Endothelial cell of umbilical vein (primary cell): ENCODE measurements around the gene PROB1. TPM values are rescaled to one million over a fixed set of nuclear protein-coding genes. Genes with fewer than 3 reads are reported as not detected.

Experiments used
- BruUV-seq: library from RNA; stranded (reverse); fragments of 400-500 nt; replicated peaks from 2 replicates; lab custom pipeline; 2021; lab: Mats Ljungman, UMichigan
- CTCF ChIA-PET: fragments of 300-600, 350-600 bp; sonication (Branson Sonifier 250); formaldehyde crosslinking; loops from one replicate; lab custom pipeline; 2021; ENCODE audit warnings: antibody characterized with exemption, inconsistent platforms; lab: Charles Lee
- POLR2A ChIA-PET: fragments of 300-600, 350-600 bp; sonication (Branson Sonifier 250); formaldehyde crosslinking; loops from one replicate; lab custom pipeline; 2021; ENCODE audit warnings: antibody characterized with exemption, inconsistent platforms; lab: Charles Lee
- DNase-seq: peaks from one replicate; pipeline ENCODE4 v3.0.0-alpha.2; 2011; ENCODE audit warnings: low read depth, low spot score
- FAIRE-seq: peaks from 2 replicates; lab custom pipeline; 2011; peaks lifted over from hg19 to GRCh38; lab: Jason Lieb, UNC
- H2AFZ ChIP-seq: 2 replicates; pipeline ENCODE4 v1.6.0; 2012; ENCODE audit warnings: low read depth, low read length, control low read depth, inconsistent platforms
- H3K27ac ChIP-seq: 2 replicates; pipeline ENCODE4 v1.5.1; 2011; ENCODE audit warnings: low read depth, mild to moderate bottlenecking, control low read depth, low read length, moderate library complexity; ENCODE audit not compliant: insufficient read depth
- H3K27me3 ChIP-seq, 2 experiments: 2 replicates each; pipeline versions ENCODE4 v1.6.0 to v1.6.1; 2011; ENCODE audit warnings: low read length in 2 of 2, mixed read lengths in 1 of 2; ENCODE audit not compliant: control insufficient read depth in 2 of 2, insufficient read depth in 2 of 2
- H3K36me3 ChIP-seq, 2 experiments: 2 replicates in 1 of 2; 3 replicates in 1 of 2; pipeline ENCODE4 v1.5.1; 2011; ENCODE audit warnings: low read length in 2 of 2, mild to moderate bottlenecking in 1 of 2, moderate library complexity in 1 of 2; ENCODE audit not compliant: control insufficient read depth in 2 of 2, insufficient read depth in 2 of 2; ENCODE audit errors: extremely low read depth in 1 of 2
- H3K4me1 ChIP-seq: 3 replicates; pipeline ENCODE4 v1.5.1; 2011; ENCODE audit warnings: mild to moderate bottlenecking, low read length; ENCODE audit not compliant: control insufficient read depth, insufficient read depth; ENCODE audit errors: extremely low read depth
- H3K4me2 ChIP-seq: 2 replicates; pipeline ENCODE4 v1.6.1; 2011; ENCODE audit warnings: low read length, control low read depth, mixed read lengths; ENCODE audit not compliant: insufficient read depth
- H3K4me3 ChIP-seq, 3 experiments: fragments of 200-600 bp in 1 of 3; sonication (generic), shearing (Covaris generic) in 1 of 3; replicated peaks in 1 of 3; 2 replicates each; pipeline ENCODE4 v1.5.1; 2011 to 2016; ENCODE audit warnings: control low read depth in 3 of 3, low read length in 3 of 3, mild to moderate bottlenecking in 2 of 3, inconsistent platforms in 1 of 3, low read depth in 1 of 3, moderate library complexity in 1 of 3; ENCODE audit not compliant: insufficient read depth in 1 of 3
- H3K79me2 ChIP-seq: 2 replicates; pipeline ENCODE4 v1.6.0; 2012; ENCODE audit warnings: low read length, inconsistent platforms; ENCODE audit not compliant: control insufficient read depth, insufficient read depth
- H3K9ac ChIP-seq: replicated peaks from 2 replicates; pipeline ENCODE3; 2011; ENCODE audit warnings: low read length, control low read depth; ENCODE audit not compliant: insufficient read depth; ENCODE audit errors: extremely low read depth
- H3K9me1 ChIP-seq: replicated peaks from 3 replicates; pipeline ENCODE4 v1.6.0; 2011; ENCODE audit warnings: mild to moderate bottlenecking, low read length; ENCODE audit not compliant: control insufficient read depth, insufficient read depth; ENCODE audit errors: extremely low read depth
- H3K9me3 ChIP-seq: replicated peaks from 2 replicates; pipeline ENCODE4 v1.5.1; 2012; ENCODE audit warnings: low read length, inconsistent platforms; ENCODE audit not compliant: control insufficient read depth, insufficient read depth
- H4K20me1 ChIP-seq: replicated peaks from 2 replicates; pipeline ENCODE3; 2011; ENCODE audit warnings: mild to moderate bottlenecking, low read length; ENCODE audit not compliant: control insufficient read depth, insufficient read depth; ENCODE audit errors: extremely low read depth
- EZH2 ChIP-seq: IDR thresholded peaks from 2 replicates; pipeline ENCODE4 v1.6.1; 2012; ENCODE audit warnings: borderline replicate concordance, low read depth, mild to moderate bottlenecking, moderate library complexity, low read length, inconsistent platforms; ENCODE audit not compliant: severe bottlenecking
- GATA2 ChIP-seq: IDR thresholded peaks from 2 replicates; pipeline ENCODE4 v1.7.0; 2011; ENCODE audit warnings: low read depth, mild to moderate bottlenecking, moderate library complexity, mixed read lengths, low read length; ENCODE audit not compliant: insufficient read length, insufficient read depth
- JUN ChIP-seq: IDR thresholded peaks from 2 replicates; pipeline ENCODE4 v1.6.1; 2011; ENCODE audit warnings: borderline replicate concordance, low read depth; ENCODE audit not compliant: insufficient read length, insufficient read depth
- MYC ChIP-seq: IDR thresholded peaks from one replicate; pipeline ENCODE4 v1.6.1; 2011; ENCODE audit warnings: mild to moderate bottlenecking, low read depth, low read length
- POLR2AphosphoS5 ChIP-seq: IDR thresholded peaks from 2 replicates; pipeline ENCODE4 v1.6.1; 2012; ENCODE audit warnings: low read depth, mild to moderate bottlenecking, control low read depth, low read length, moderate library complexity; ENCODE audit not compliant: insufficient read depth
- dilution Hi-C: fragments of 300-500 bp; cut with MboI; formaldehyde crosslinking; loops from one replicate; pipeline ENCODE4 v1.15.0; 2019; ENCODE audit warnings: low sequenced_read_pairs; ENCODE audit not compliant: extremely low pct_ligation_motif_present
- intact Hi-C: fragments of 100-400 bp; cut with micrococcal nuclease; formaldehyde crosslinking; loops from one replicate; pipeline ENCODE4 v1.10.0; 2022
- polyA plus RNA-seq, 4 experiments: library from polyadenylated mRNA; depleted of rRNA in 3 of 4; stranded (reverse) in 3 of 4; unstranded in 1 of 4; fragments of >200 nt; gene quantifications; 2 replicates each; pipeline versions ENCODE4 v1.2.1 to v1.2.3, GENCODE V29; 2011 to 2012; ENCODE audit warnings: missing spikeins in 1 of 4
- total RNA-seq: library from RNA; stranded (reverse); gene quantifications from 2 replicates; pipeline ENCODE4 v1.2.3, GENCODE V29; 2021
- TF ChIP-seq, protein P1 (sequence below), 2 donors: IDR thresholded peaks; 1 replicate in 1 of 2; 2 replicates in 1 of 2; pipeline ENCODE4 v1.5.1; 2011; ENCODE audit warnings: low read length in 2 of 2, mild to moderate bottlenecking in 2 of 2, moderate library complexity in 2 of 2, control low read depth in 1 of 2, inconsistent platforms in 1 of 2, low read depth in 1 of 2; ENCODE audit not compliant: insufficient read depth in 1 of 2; ENCODE audit errors: extremely low read depth in 1 of 2

The PROB1 gene
- total and polyA plus RNA-seq, 2 donors (not counting 3 experiments of a cell fraction or from before 2014, with no cell fraction given): 0.47 to 1.9 TPM

DNA sequence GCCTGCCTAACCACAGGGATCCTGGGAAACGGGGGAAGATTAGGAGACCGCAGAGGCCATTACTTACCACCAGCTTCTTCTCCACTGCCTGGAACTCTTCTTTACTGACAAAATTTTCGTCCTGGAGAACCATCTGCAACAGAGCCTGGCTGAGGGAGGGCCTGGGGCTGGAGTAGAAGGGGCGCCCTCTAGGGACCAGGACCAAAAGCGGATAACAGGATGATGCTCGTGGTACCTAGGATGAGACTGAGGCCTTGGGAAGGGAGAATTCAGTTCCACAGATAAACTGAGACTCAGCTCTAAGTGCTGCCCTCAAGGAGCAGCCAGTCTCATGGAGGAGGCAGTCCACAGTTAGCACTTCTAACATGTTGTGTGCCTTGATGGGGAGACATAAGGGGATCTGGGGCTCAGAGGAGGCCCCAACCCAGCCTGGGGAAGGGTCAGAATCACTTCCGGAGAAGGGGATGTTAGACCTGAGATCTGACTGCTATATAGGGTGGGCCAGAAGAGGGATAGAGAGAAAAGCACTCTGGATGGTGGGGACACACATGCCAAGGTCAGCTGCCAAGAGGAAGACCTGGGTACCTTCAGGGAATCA, 7.8 kb upstream of the PROB1 start:
- H3K27me3 ChIP-seq: no peaks in the 10 kb centered on the region
- ChIA-PET POLR2A (no interaction called here), CTCF (interaction anchor here (1.2 to 1.5 kb wide), 2 partner anchors 8 to 16 kb away, joined by 3 read pairs; no protein-coding TSS in a partner anchor)
- no peak overlapping the region for H2AFZ ChIP-seq
- DNase-seq (no peak), FAIRE-seq (peak; percentile 42)
- no peaks in the 10 kb centered on the region for H4K20me1 ChIP-seq
- no peaks in the 10 kb centered on the region for H3K36me3 ChIP-seq
- dilution Hi-C loops: no loop called here
- H3K9me3 ChIP-seq: no peaks in the 10 kb centered on the region
- no peak overlapping the region for H3K4me2 ChIP-seq
- no peak overlapping the region for H3K9ac ChIP-seq
- H3K4me1 ChIP-seq: peaks cover 14% of the 10 kb centered on the region
- no TSS peak for BruUV-seq
- no peaks in the 10 kb centered on the region for H3K79me2 ChIP-seq
- no peaks in the 10 kb centered on the region for H3K9me1 ChIP-seq
- TF ChIP-seq GATA2 (no peak), JUN (no peak), POLR2AphosphoS5 (no peak), EZH2 (no peak), MYC (no peak)
- TF ChIP-seq, protein P1, sequence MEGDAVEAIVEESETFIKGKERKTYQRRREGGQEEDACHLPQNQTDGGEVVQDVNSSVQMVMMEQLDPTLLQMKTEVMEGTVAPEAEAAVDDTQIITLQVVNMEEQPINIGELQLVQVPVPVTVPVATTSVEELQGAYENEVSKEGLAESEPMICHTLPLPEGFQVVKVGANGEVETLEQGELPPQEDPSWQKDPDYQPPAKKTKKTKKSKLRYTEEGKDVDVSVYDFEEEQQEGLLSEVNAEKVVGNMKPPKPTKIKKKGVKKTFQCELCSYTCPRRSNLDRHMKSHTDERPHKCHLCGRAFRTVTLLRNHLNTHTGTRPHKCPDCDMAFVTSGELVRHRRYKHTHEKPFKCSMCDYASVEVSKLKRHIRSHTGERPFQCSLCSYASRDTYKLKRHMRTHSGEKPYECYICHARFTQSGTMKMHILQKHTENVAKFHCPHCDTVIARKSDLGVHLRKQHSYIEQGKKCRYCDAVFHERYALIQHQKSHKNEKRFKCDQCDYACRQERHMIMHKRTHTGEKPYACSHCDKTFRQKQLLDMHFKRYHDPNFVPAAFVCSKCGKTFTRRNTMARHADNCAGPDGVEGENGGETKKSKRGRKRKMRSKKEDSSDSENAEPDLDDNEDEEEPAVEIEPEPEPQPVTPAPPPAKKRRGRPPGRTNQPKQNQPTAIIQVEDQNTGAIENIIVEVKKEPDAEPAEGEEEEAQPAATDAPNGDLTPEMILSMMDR (IDR thresholded peaks at IDR 0.05; ENCODE audit: extremely low read depth in 1 of 2, insufficient read depth in 1 of 2, low read depth in 1 of 2, low read length in 2 of 2): peak; percentile 32 to 50
- intact Hi-C loops: loop anchor here (10.0 kb wide), 1 partner anchor 208 kb away; the partner anchor contains the start of gene SIL1
- no peak overlapping the region for H3K27ac ChIP-seq
- H3K4me3 ChIP-seq: no peak overlapping the region
